Measurements from ENCODE around the gene EPS8L2. TPM values are rescaled to one million over a fixed set of nuclear protein-coding genes. Genes with fewer than 3 reads are reported as not detected.
"Not testable (repeated sequence)": the region's sequence is repeated elsewhere in the genome, so short reads cannot be mapped to it uniquely, and the experiment has no call there.

EPS8L2 gene
- total and polyA plus RNA-seq, 2 of the 13 experiments (the other 11 are each of a cell fraction or from before 2014, with no cell fraction given): 89.3 to 416 TPM

DNA sequence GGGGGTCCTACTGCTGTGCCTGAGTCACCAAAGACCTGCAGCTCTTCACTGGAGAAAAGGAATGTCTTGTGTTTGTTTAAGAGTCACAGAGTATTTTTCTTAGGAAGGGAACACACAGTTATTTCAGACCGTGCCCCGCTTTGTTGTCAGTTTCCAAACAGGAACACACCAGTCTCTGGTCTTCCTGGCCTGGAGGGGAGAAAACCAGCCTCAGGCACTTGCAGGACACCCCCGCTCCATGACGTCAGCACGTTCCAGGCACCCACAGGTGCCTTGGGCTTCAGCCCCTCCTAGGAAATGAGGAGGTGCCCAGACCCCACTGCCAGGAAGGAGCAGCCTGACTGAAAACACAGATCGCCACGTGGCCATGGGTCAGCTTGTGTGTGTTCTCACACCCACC lies 16.4 kb upstream of the EPS8L2 start:
- H3K4me2 ChIP-seq (ENCODE audit: low read depth, low read length): no peak overlapping the region
- BruUV-seq (replicated peaks): no TSS peak
- FAIRE-seq (no peak), DNase-seq (ENCODE audit: low spot score) (no peak), ATAC-seq (no peak)
- H3K36me3 ChIP-seq (replicated peaks in 1 of 2; ENCODE audit: control insufficient read depth in 1 of 2, insufficient read depth in 2 of 2, low read length in 2 of 2): peaks cover 27 to 58% of the 10 kb centered on the region in 2 experiments
- no peaks in the 10 kb centered on the region; the same call in 1 of the 2 replicates for H4K20me1 ChIP-seq (ENCODE audit: insufficient read depth, low read length)
- H3K79me2 ChIP-seq (ENCODE audit: insufficient read depth, low read length): peaks cover 35% of the 10 kb centered on the region
- ChIA-PET CTCF (ENCODE audit: low intra/inter-chr PET ratio, low total read pairs) (no interaction called here), POLR2A (no interaction called here)
- H3K4me3 ChIP-seq (replicated peaks in 1 of 3; ENCODE audit: insufficient read depth in 1 of 3, low read depth in 2 of 3, low read length in 3 of 3): no peak overlapping the region
- no peak overlapping the region for H2AFZ ChIP-seq (ENCODE audit: low read length)
- no peaks in the 10 kb centered on the region; a peak in 1 of 5 replicates for H3K27me3 ChIP-seq (ENCODE audit: control insufficient read depth in 1 of 2, insufficient read depth in 2 of 2, low read length in 2 of 2)
- TF ChIP-seq ZNF354B (CRISPR knock-in tag; IDR thresholded peaks at IDR 0.05) (no peak), SMYD3 (CRISPR knock-in tag; IDR thresholded peaks at IDR 0.05) (no peak)
- intact Hi-C loops (cut with micrococcal nuclease; ENCODE audit: unreplicated experiment) (no loop called here), in situ Hi-C loops (cut with HindIII; ENCODE audit: extremely low pct_ligation_motif_present, low pct_unique_long_range_greater_than_20kb) (no loop called here)
- no peaks in the 10 kb centered on the region for H3K9me3 ChIP-seq (ENCODE audit: low read length)
- 100% methylated on average over 2 of the region's 7 CpGs for WGBS (ENCODE audit: low lambda C conversion rate)
- H3K4me1 ChIP-seq (ENCODE audit: insufficient read depth, low read length): peaks cover 27% of the 10 kb centered on the region
- H3K27ac ChIP-seq (ENCODE audit: extremely low read length, insufficient read depth, low read length): no peak overlapping the region
- H3K9ac ChIP-seq (ENCODE audit: insufficient read depth, low read depth, low read length): no peak overlapping the region

DNA sequence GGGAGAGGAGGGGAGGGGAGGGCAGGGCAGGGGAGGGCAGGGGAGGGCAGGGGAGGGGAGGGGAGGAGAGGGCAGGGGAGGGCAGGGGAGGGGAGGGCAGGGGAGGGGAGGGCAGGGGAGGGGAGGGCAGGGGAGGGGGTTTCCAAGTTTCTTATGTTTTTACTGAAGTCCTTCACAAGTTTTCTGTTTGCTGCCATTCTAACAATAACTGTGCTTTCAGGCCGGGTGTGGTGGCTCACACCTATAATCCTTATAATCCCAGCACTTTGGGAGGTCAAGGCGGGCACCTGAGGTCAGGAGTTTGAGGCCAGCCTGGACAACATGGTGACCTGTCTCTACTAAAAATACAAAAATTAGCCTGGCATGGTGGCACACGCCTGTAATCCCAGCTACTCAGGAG lies 15.8 kb upstream of the EPS8L2 start:
- intact Hi-C loops (cut with micrococcal nuclease; ENCODE audit: unreplicated experiment): not testable (repeated sequence)

More for the DNA sequence above, 15.8 kb upstream of the EPS8L2 start:
- H3K79me2 ChIP-seq (ENCODE audit: insufficient read depth, low read length): peaks cover 35% of the 10 kb centered on the region
- H4K20me1 ChIP-seq (ENCODE audit: insufficient read depth, low read length); H3K9me3 ChIP-seq (ENCODE audit: low read length); ATAC-seq; H3K4me2 ChIP-seq (ENCODE audit: low read depth, low read length); H3K9ac ChIP-seq (ENCODE audit: insufficient read depth, low read depth, low read length); H3K4me3 ChIP-seq (replicated peaks in 1 of 3; ENCODE audit: insufficient read depth in 1 of 3, low read depth in 2 of 3, low read length in 3 of 3); FAIRE-seq; DNase-seq (ENCODE audit: low spot score); H2AFZ ChIP-seq (ENCODE audit: low read length); POLR2A ChIA-PET; H3K27ac ChIP-seq (ENCODE audit: extremely low read length, insufficient read depth, low read length); CTCF ChIA-PET (ENCODE audit: low intra/inter-chr PET ratio, low total read pairs); in situ Hi-C loops (cut with HindIII; ENCODE audit: extremely low pct_ligation_motif_present, low pct_unique_long_range_greater_than_20kb); H3K27me3 ChIP-seq (ENCODE audit: control insufficient read depth in 1 of 2, insufficient read depth in 2 of 2, low read length in 2 of 2); BruUV-seq (replicated peaks): not testable (repeated sequence)
- 90% methylated on average over 3 of the region's 3 CpGs for WGBS (ENCODE audit: low lambda C conversion rate)
- peaks cover 27% of the 10 kb centered on the region for H3K4me1 ChIP-seq (ENCODE audit: insufficient read depth, low read length)
- peak; percentile 61 for TF ChIP-seq HNRNPK (IDR thresholded peaks at IDR 0.05; ENCODE audit: low read depth, low read length, poor library complexity, severe bottlenecking)
- peaks cover 23 to 52% of the 10 kb centered on the region in 2 experiments for H3K36me3 ChIP-seq (replicated peaks in 1 of 2; ENCODE audit: control insufficient read depth in 1 of 2, insufficient read depth in 2 of 2, low read length in 2 of 2)

Measured in HepG2 (cell line).